Neuronal stem cell (in vitro differentiated cells): ENCODE measurements around the gene THBS3.
A peak's percentile ranks its signal among the peaks of the same experiment; 100 is the strongest.
"Not testable (repeated sequence)": the region's sequence is repeated elsewhere in the genome, so short reads cannot be mapped to it uniquely, and the experiment has no call there.

Experiments
- DNase-seq: peaks from one replicate; pipeline ENCODE4 v3.0.0-alpha.2; 2013; ENCODE audit warnings: low spot score
- H2AFZ ChIP-seq: one replicate; pipeline ENCODE4 v1.6.1; 2013; ENCODE audit warnings: mild to moderate bottlenecking, low read length, inconsistent platforms
- H2AK5ac ChIP-seq: 2 replicates; pipeline ENCODE4 v1.6.1; 2013; ENCODE audit warnings: low read depth, mild to moderate bottlenecking, inconsistent platforms, low read length, moderate library complexity, mixed read lengths
- H2BK120ac ChIP-seq: 2 replicates; pipeline ENCODE4 v1.6.1; 2013; ENCODE audit warnings: low read depth, mild to moderate bottlenecking, inconsistent platforms, low read length, moderate library complexity, mixed read lengths
- H2BK12ac ChIP-seq: one replicate; pipeline ENCODE4 v1.6.1; 2013; ENCODE audit warnings: low read length, inconsistent platforms
- H2BK15ac ChIP-seq: 2 replicates; pipeline ENCODE4 v1.6.1; 2013; ENCODE audit warnings: mild to moderate bottlenecking, low read length, inconsistent platforms, mixed read lengths
- H2BK5ac ChIP-seq: one replicate; pipeline ENCODE4 v1.6.1; 2013; ENCODE audit warnings: inconsistent platforms, mild to moderate bottlenecking, low read length, moderate library complexity
- H3K14ac ChIP-seq: one replicate; pipeline ENCODE4 v1.6.1; 2013; ENCODE audit warnings: low read length, inconsistent platforms
- H3K18ac ChIP-seq: 2 replicates; pipeline ENCODE4 v1.6.1; 2013; ENCODE audit warnings: low read length, inconsistent platforms
- H3K23ac ChIP-seq: 2 replicates; pipeline ENCODE4 v1.6.1; 2013; ENCODE audit warnings: low read depth, mild to moderate bottlenecking, mixed read lengths, low read length, inconsistent platforms; ENCODE audit not compliant: poor library complexity
- H3K27ac ChIP-seq: replicated peaks from 3 replicates; pipeline ENCODE4 v1.5.1; 2013; ENCODE audit warnings: low read length, inconsistent platforms
- H3K27me3 ChIP-seq, 3 experiments: 2 replicates each; pipeline ENCODE4 v1.6.1; 2013; ENCODE audit warnings: low read length in 3 of 3, mild to moderate bottlenecking in 2 of 3, inconsistent platforms in 1 of 3, low read depth in 1 of 3, mixed read lengths in 1 of 3, moderate library complexity in 1 of 3; ENCODE audit not compliant: control insufficient read depth in 3 of 3, insufficient read depth in 3 of 3
- H3K36me3 ChIP-seq, 2 donors: replicated peaks in 1 of 2; 2 replicates each; pipeline ENCODE4 v1.6.1; 2013; ENCODE audit warnings: low read length in 2 of 2; ENCODE audit not compliant: control insufficient read depth in 2 of 2, insufficient read depth in 2 of 2
- H3K4ac ChIP-seq: 2 replicates; pipeline ENCODE4 v1.6.1; 2013; ENCODE audit warnings: inconsistent platforms, mild to moderate bottlenecking, low read length, moderate library complexity
- H3K4me1 ChIP-seq, 2 donors: 1 replicate in 1 of 2; 2 replicates in 1 of 2; pipeline ENCODE4 v1.6.1; 2013; ENCODE audit warnings: low read length in 2 of 2, low read depth in 1 of 2; ENCODE audit not compliant: control insufficient read depth in 2 of 2, insufficient read depth in 1 of 2
- H3K4me2 ChIP-seq: one replicate; pipeline ENCODE4 v1.6.1; 2013; ENCODE audit warnings: mild to moderate bottlenecking, low read length, inconsistent platforms; ENCODE audit not compliant: insufficient read depth, poor library complexity, severe bottlenecking
- H3K4me3 ChIP-seq, 2 donors: 2 replicates each; pipeline ENCODE4 v1.5.1; 2013; ENCODE audit warnings: low read length in 2 of 2, mild to moderate bottlenecking in 2 of 2, inconsistent platforms in 1 of 2, moderate library complexity in 1 of 2
- H3K79me1 ChIP-seq: one replicate; pipeline ENCODE4 v1.6.1; 2013; ENCODE audit warnings: low read depth, mild to moderate bottlenecking, inconsistent platforms, low read length, moderate library complexity
- H3K9ac ChIP-seq: one replicate; pipeline ENCODE4 v1.6.1; 2013; ENCODE audit warnings: mild to moderate bottlenecking, low read depth, low read length, inconsistent platforms; ENCODE audit not compliant: poor library complexity
- H3K9me3 ChIP-seq, 2 donors: replicated peaks in 1 of 2; 2 replicates each; pipeline versions ENCODE3 to v1.6.1; 2013; ENCODE audit warnings: low read length in 2 of 2, mild to moderate bottlenecking in 2 of 2, inconsistent platforms in 1 of 2, low read depth in 1 of 2, mixed read lengths in 1 of 2, moderate library complexity in 1 of 2; ENCODE audit not compliant: control insufficient read depth in 2 of 2, insufficient read depth in 1 of 2
- H4K8ac ChIP-seq: one replicate; pipeline ENCODE4 v1.6.1; 2013; ENCODE audit warnings: low read depth, mild to moderate bottlenecking, inconsistent platforms, low read length, moderate library complexity
- H4K91ac ChIP-seq: one replicate; pipeline ENCODE4 v1.6.1; 2013; ENCODE audit warnings: low read length, low read depth, mild to moderate bottlenecking, inconsistent platforms; ENCODE audit not compliant: poor library complexity
- WGBS, 2 donors: extraction: QIAGEN DNeasy Blood & Tissue Kit; methylation state at CpG; one replicate each; pipeline ENCODE4 v1.1.7; 2013; ENCODE audit warnings: missing lambda C conversion rate in 2 of 2, mixed read lengths in 1 of 2; ENCODE audit not compliant: insufficient read length in 2 of 2, insufficient replicate concordance in 1 of 2; ENCODE audit errors: extremely low coverage in 2 of 2; 5-methylcytosine and 5-hydroxymethylcytosine counted together

The THBS3 gene

DNA sequence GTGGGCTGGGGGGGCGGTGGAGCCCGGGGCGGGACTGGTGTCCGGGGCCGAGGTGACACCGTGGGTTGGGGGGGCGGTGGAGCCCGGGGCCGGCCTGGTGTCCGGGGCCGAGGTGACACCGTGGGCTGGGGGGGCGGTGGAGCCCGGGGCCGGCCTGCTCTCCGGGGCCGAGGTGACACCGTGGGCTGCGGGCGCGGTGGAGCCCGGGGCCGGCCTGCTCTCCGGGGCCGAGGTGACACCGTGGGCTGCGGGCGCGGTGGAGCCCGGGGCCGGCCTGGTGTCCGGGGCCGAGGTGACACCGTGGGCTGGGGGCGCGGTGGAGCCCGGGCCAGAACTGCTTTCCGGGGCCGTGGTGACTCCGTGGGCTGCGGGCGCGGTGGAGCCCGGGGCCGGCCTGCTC lies 17.8 kb downstream of the THBS3 start:
- H3K9me3 ChIP-seq, H2BK5ac ChIP-seq, H3K4me3 ChIP-seq, H4K91ac ChIP-seq, H4K8ac ChIP-seq, H3K14ac ChIP-seq, DNase-seq, H2BK12ac ChIP-seq, H3K4me2 ChIP-seq, H3K23ac ChIP-seq, H2AFZ ChIP-seq, H3K18ac ChIP-seq, H3K27me3 ChIP-seq, H2BK120ac ChIP-seq, H2BK15ac ChIP-seq, H2AK5ac ChIP-seq, H3K36me3 ChIP-seq, H3K4ac ChIP-seq, H3K9ac ChIP-seq, H3K27ac ChIP-seq, H3K79me1 ChIP-seq: not testable (repeated sequence)
- no CpG with 5 or more reads among the region's 45 CpGs for WGBS, 2 donors
- peaks cover 12 to 16% of the 10 kb centered on the region in 2 donors for H3K4me1 ChIP-seq

- H2BK12ac ChIP-seq: no peak overlapping the region
- no peak overlapping the region for H3K4me2 ChIP-seq
- no peak overlapping the region for H2AFZ ChIP-seq
- no peak for DNase-seq
- H3K9me3 ChIP-seq: no peaks in the 10 kb centered on the region
- no peak overlapping the region for H2AK5ac ChIP-seq
- H3K23ac ChIP-seq: no peak overlapping the region
- no peaks in the 10 kb centered on the region for H3K79me1 ChIP-seq
- no peaks in the 10 kb centered on the region for H3K27me3 ChIP-seq
- peaks cover 2 to 10% of the 10 kb centered on the region in 2 donors for H3K36me3 ChIP-seq
- H3K4me1 ChIP-seq: peaks cover 8 to 9% of the 10 kb centered on the region in 2 donors
- H2BK120ac ChIP-seq: no peak overlapping the region
- no peak overlapping the region for H3K4ac ChIP-seq
- no peak overlapping the region for H3K9ac ChIP-seq
- no peak overlapping the region for H4K91ac ChIP-seq
- no peak overlapping the region for H4K8ac ChIP-seq
- no peak overlapping the region for H3K14ac ChIP-seq
- no peak overlapping the region for H3K27ac ChIP-seq
- H2BK5ac ChIP-seq: no peak overlapping the region
- WGBS, 2 donors: no CpG with 5 or more reads among the region's 14 CpGs
- H3K18ac ChIP-seq: no peak overlapping the region
- H2BK15ac ChIP-seq: peak overlapping the region; percentile 15
- no peak overlapping the region for H3K4me3 ChIP-seq
Measured at GRCh38 chr1:155188268-155188667, 19.4 kb downstream of the THBS3 start.

GRCh38 chr1:155187456-155187891 lies 20.2 kb downstream of the THBS3 start:
- no peaks in the 10 kb centered on the region for H3K9me3 ChIP-seq
- no peak overlapping the region for H3K9ac ChIP-seq
- peaks cover 2 to 10% of the 10 kb centered on the region in 2 donors for H3K36me3 ChIP-seq
- H3K4me1 ChIP-seq: peaks cover 2 to 4% of the 10 kb centered on the region in 2 donors
- H3K23ac ChIP-seq: no peak overlapping the region
- H3K4ac ChIP-seq: no peak overlapping the region
- H3K4me2 ChIP-seq: no peak overlapping the region
- H3K18ac ChIP-seq: peak overlapping the region; percentile 0
- no CpG with 5 or more reads among the region's 16 CpGs for WGBS, 2 donors
- H3K27ac ChIP-seq: no peak overlapping the region
- peak overlapping the region; percentile 13 for H2BK120ac ChIP-seq
- no peak overlapping the region for H4K91ac ChIP-seq
- H3K27me3 ChIP-seq: no peaks in the 10 kb centered on the region
- H2BK12ac ChIP-seq: no peak overlapping the region
- H2AFZ ChIP-seq: no peak overlapping the region
- H2BK5ac ChIP-seq: peak overlapping the region; percentile 2
- no peak overlapping the region for H3K14ac ChIP-seq
- no peak for DNase-seq
- no peak overlapping the region for H4K8ac ChIP-seq
- no peaks in the 10 kb centered on the region for H3K79me1 ChIP-seq
- peak overlapping the region; percentile 54 for H2BK15ac ChIP-seq
- peak overlapping the region; percentile 11 for H2AK5ac ChIP-seq
- H3K4me3 ChIP-seq: no peak overlapping the region

GRCh38 chr1:155186794-155187455 lies 20.8 kb downstream of the THBS3 start:
- H3K23ac ChIP-seq: no peak overlapping the region
- peaks cover 0 to 2% of the 10 kb centered on the region in 2 donors for H3K4me1 ChIP-seq
- no peak overlapping the region for H3K27ac ChIP-seq
- H3K4me2 ChIP-seq: no peak overlapping the region
- H3K27me3 ChIP-seq: no peaks in the 10 kb centered on the region
- no peak overlapping the region for H3K4me3 ChIP-seq
- peak overlapping the region; percentile 81 for H2BK15ac ChIP-seq
- WGBS, 2 donors: no CpG with 5 or more reads among the region's 14 CpGs
- peak overlapping the region; percentile 92 for H2AK5ac ChIP-seq
- no peak overlapping the region for H2BK12ac ChIP-seq
- peak overlapping the region; percentile 3 for H2BK120ac ChIP-seq
- DNase-seq: no peak
- no peaks in the 10 kb centered on the region for H3K9me3 ChIP-seq
- H2BK5ac ChIP-seq: peak overlapping the region; percentile 2
- H4K8ac ChIP-seq: no peak overlapping the region
- H3K36me3 ChIP-seq: peaks cover 5 to 10% of the 10 kb centered on the region in 2 donors
- H2AFZ ChIP-seq: no peak overlapping the region
- H3K4ac ChIP-seq: no peak overlapping the region
- no peak overlapping the region for H3K9ac ChIP-seq
- no peak overlapping the region for H3K14ac ChIP-seq
- H3K79me1 ChIP-seq: no peaks in the 10 kb centered on the region
- H4K91ac ChIP-seq: no peak overlapping the region
- H3K18ac ChIP-seq: no peak overlapping the region
